HG03064 (cell line): ENCODE results near the gene JCHAIN.
"Not testable (repeated sequence)": the region's sequence is repeated elsewhere in the genome, so short reads cannot be mapped to it uniquely, and the experiment has no call there.

ENCODE experiments used
- ATAC-seq: cut with Tn5 transposase; IDR thresholded peaks from one replicate; pipeline ENCODE4 v1.9.1; 2021; ENCODE audit warnings: low read depth; ENCODE audit not compliant: unreplicated experiment

The JCHAIN gene

DNA sequence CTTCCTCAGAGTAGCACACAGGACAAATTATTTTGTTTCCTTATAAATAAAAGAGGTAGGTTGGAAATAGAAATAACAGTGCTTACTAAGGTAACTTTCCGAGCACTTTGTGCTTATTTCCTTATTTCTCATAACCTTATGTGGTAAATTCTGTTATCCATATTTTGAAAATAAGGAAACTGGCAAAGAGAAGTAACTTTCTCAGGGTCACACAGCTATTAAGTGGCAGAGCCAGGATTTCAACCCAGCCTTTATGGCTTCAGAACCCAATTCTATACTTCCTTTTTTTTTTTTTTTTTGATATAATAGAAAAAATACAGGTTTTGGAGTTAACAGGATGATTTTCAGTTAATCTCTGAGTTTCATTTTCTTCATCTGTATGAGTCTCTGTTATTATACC, 25.4 kb upstream of the JCHAIN start:
- ATAC-seq, result no peak

DNA sequence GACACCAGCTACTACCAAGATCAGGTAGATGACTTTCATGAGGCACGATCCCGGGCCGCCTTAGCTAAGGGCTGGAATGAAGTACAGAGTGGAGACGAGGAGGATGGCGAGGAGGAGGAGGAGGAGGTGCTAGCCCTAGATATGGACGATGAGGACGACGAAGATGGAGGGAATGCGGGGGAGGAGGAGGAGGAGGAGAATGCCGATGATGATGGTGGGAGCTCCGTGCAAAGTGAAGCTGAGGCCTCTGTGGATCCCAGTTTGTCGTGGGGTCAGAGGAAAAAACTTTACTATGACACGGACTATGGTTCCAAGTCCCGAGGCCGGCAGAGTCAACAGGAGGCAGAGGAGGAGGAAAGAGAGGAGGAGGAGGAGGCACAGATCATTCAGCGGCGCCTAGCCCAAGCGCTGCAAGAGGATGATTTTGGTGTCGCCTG, 22.5 kb upstream of the JCHAIN start:
- no peak for ATAC-seq

- ATAC-seq, result peak; percentile 92
Measured at GRCh38 chr4:70687821-70688794, 21.8 kb upstream of the JCHAIN start, which contains the start of gene UTP3. UTP3 (plus strand) TSS chr4:70688532; CDS start chr4:70688678, 146 bp downstream.

GRCh38 chr4:70687392-70687791, 21.1 kb upstream of the JCHAIN start:
- no peak for ATAC-seq

DNA sequence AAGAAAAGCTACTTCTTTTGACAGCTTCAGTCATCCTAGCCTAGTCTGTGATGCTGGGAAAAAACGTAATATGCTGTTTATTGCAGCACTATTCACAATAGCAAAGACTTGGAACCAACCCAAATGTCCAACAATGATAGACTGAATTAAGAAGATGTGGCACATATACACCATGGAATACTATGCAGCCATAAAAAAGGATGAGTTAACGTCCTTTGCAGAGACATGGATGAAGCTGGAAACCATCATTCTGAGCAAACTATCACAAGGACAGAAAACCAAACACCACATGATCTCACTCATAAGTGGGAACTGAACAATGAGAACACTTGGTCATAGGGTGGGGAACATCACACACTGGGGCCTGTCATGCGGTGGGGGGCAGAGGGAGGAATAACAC, 15.8 kb upstream of the JCHAIN start:
- not testable (repeated sequence) for ATAC-seq

- no peak for ATAC-seq
Measured at GRCh38 chr4:70681704-70682103, 15.4 kb upstream of the JCHAIN start.

- ATAC-seq, result no peak
Measured at GRCh38 chr4:70680934-70681333, 14.6 kb upstream of the JCHAIN start.

GRCh38 chr4:70678383-70678999, 12.2 kb upstream of the JCHAIN start:
- ATAC-seq, result peak; percentile 69

DNA sequence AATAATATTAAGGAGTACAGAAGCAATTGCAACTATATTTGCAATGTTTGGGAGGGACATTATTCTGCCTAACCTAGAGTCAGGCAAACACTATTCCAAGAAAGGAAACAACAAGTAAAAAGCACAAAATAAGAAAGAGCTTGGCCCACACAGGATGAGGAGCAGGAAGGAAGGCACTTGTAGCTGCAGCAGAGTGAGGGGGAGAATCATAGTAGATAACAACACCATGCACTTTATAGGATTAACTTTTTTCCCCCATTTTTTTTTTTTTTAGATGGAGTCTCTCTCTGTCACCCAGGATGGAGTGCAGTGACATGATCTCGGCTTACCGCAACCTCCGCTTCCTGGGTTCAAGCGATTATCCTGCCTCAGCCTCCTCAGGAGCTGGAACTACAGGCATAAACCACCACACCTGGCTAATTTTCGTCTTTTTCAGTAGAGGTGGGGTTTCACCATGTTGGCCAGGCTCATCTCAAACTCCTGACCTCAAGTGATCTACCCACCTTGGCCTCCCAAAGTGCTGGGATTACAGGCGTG, 10.3 kb upstream of the JCHAIN start:
- ATAC-seq, result no peak

- no peak for ATAC-seq
Measured at GRCh38 chr4:70674731-70675130, 8.4 kb upstream of the JCHAIN start.

DNA sequence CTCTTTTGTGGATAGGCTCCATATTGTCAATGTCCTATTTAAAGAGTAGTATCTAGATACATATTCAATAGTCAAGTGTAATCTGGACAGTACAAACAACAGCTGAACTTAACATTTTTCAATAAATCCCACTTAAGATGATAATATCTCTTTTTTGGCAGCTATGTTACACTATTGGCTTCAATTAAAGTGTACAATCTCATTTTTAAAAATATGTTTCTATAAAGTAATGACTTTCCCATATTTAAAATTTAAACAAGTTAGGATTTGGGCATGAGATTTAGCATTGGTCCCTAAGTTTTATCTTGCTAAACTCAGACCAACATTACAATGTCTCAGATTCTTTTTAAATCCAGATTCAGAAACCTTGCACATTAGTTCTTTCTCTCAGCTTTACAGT, 7.9 kb upstream of the JCHAIN start:
- no peak for ATAC-seq

- ATAC-seq, result no peak
Measured at GRCh38 chr4:70671091-70671490, 4.8 kb upstream of the JCHAIN start.

- ATAC-seq, result no peak
Measured at GRCh38 chr4:70670332-70671014, 4.2 kb upstream of the JCHAIN start.

GRCh38 chr4:70667740-70668535, 1.6 kb upstream of the JCHAIN start:
- ATAC-seq, result peak; percentile 50

- ATAC-seq, result peak; percentile 85
Measured at GRCh38 chr4:70661309-70661922, 4.9 kb downstream of the JCHAIN start.

- ATAC-seq, result no peak
Measured at GRCh38 chr4:70660106-70660505, 6.2 kb downstream of the JCHAIN start.

- ATAC-seq, result no peak
Measured at GRCh38 chr4:70658418-70658817, 7.9 kb downstream of the JCHAIN start.

- ATAC-seq, result no peak
Measured at GRCh38 chr4:70657326-70657725, 9.0 kb downstream of the JCHAIN start.

DNA sequence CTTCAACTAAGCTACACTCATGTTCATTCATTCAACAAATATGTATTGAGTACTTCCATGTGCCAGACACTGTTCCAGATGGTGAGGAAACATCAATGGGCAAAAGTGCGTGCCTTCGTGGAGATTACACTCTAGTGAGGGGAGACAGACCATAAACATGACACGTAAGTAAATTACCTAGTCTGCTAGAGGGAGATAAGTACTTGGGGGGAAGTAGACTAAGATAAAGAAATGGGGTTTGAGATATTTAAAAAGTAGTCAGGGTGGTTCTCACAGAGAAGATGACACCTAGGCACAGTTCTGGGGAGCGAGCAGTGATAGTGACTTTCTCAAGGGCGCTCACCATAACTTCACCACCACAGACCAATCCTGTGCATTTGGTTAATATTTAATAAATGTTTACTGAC, 11.7 kb downstream of the JCHAIN start:
- ATAC-seq, result no peak
